Trophoblast cell (in vitro differentiated cells and primary cell): ENCODE results near the gene VENTX. TPM values are rescaled to one million over a fixed set of nuclear protein-coding genes. Genes with fewer than 3 reads are reported as not detected.

Experiments
- DNase-seq, 2 donors: peaks; one replicate each; pipeline ENCODE4 v3.0.0-alpha.2; 2016
- H2AFZ ChIP-seq: 2 replicates; pipeline ENCODE4 v1.6.1; 2013; ENCODE audit warnings: low read length, moderate library complexity, mild to moderate bottlenecking; ENCODE audit not compliant: insufficient read depth, poor library complexity
- H2AK5ac ChIP-seq: 2 replicates; pipeline ENCODE4 v1.6.1; 2013; ENCODE audit warnings: mild to moderate bottlenecking, low read length
- H2BK120ac ChIP-seq: 2 replicates; pipeline ENCODE4 v1.6.1; 2013; ENCODE audit warnings: low read length, mild to moderate bottlenecking, moderate library complexity; ENCODE audit not compliant: insufficient read depth, poor library complexity
- H2BK12ac ChIP-seq: 2 replicates; pipeline ENCODE4 v1.6.1; 2013; ENCODE audit warnings: mild to moderate bottlenecking, low read length, moderate library complexity
- H2BK5ac ChIP-seq: 2 replicates; pipeline ENCODE4 v1.6.1; 2013; ENCODE audit warnings: low read length, low read depth, moderate library complexity, mild to moderate bottlenecking; ENCODE audit not compliant: poor library complexity
- H3K14ac ChIP-seq: 2 replicates; pipeline ENCODE4 v1.6.1; 2013; ENCODE audit warnings: mild to moderate bottlenecking, low read length
- H3K18ac ChIP-seq: 2 replicates; pipeline ENCODE4 v1.6.1; 2013; ENCODE audit warnings: mild to moderate bottlenecking, low read length
- H3K23ac ChIP-seq: 2 replicates; pipeline ENCODE4 v1.6.1; 2013; ENCODE audit warnings: low read length
- H3K27ac ChIP-seq: 2 replicates; pipeline ENCODE4 v1.5.1; 2013; ENCODE audit warnings: low read depth, mild to moderate bottlenecking, inconsistent platforms, low read length, moderate library complexity
- H3K27me3 ChIP-seq: 2 replicates; pipeline ENCODE4 v1.6.1; 2013; ENCODE audit warnings: inconsistent platforms, mild to moderate bottlenecking, low read length, moderate library complexity; ENCODE audit not compliant: insufficient read depth
- H3K36me3 ChIP-seq, 2 experiments: 1 replicate in 1 of 2; 2 replicates in 1 of 2; pipeline ENCODE4 v1.6.1; 2013; ENCODE audit warnings: low read length in 2 of 2, mild to moderate bottlenecking in 2 of 2, moderate library complexity in 1 of 2; ENCODE audit not compliant: insufficient read depth in 2 of 2, control insufficient read depth in 1 of 2
- H3K4ac ChIP-seq: 2 replicates; pipeline ENCODE4 v1.6.1; 2013; ENCODE audit warnings: low read depth, mild to moderate bottlenecking, low read length, moderate library complexity
- H3K4me1 ChIP-seq, 2 experiments: 1 replicate in 1 of 2; 2 replicates in 1 of 2; pipeline ENCODE4 v1.6.1; 2013; ENCODE audit warnings: low read length in 2 of 2, mild to moderate bottlenecking in 2 of 2, moderate library complexity in 1 of 2; ENCODE audit not compliant: insufficient read depth in 2 of 2, control insufficient read depth in 1 of 2
- H3K4me2 ChIP-seq: 2 replicates; pipeline ENCODE4 v1.6.1; 2013; ENCODE audit warnings: inconsistent platforms, mild to moderate bottlenecking, low read length, moderate library complexity
- H3K4me3 ChIP-seq: 2 replicates; pipeline ENCODE4 v1.5.1; 2013; ENCODE audit warnings: mild to moderate bottlenecking, low read depth, low read length, inconsistent platforms
- H3K79me1 ChIP-seq: one replicate; pipeline ENCODE4 v1.6.1; 2013; ENCODE audit warnings: low read length
- H3K79me2 ChIP-seq: 2 replicates; pipeline ENCODE4 v1.6.1; 2013; ENCODE audit warnings: low read length, mild to moderate bottlenecking; ENCODE audit not compliant: control insufficient read depth, insufficient read depth, poor library complexity
- H3K9ac ChIP-seq: 2 replicates; pipeline ENCODE4 v1.6.1; 2013; ENCODE audit warnings: mild to moderate bottlenecking, low read length
- H3K9me3 ChIP-seq: 2 replicates; pipeline ENCODE4 v1.6.1; 2013; ENCODE audit warnings: low read depth, mild to moderate bottlenecking, control low read depth, inconsistent platforms, low read length; ENCODE audit not compliant: insufficient read depth
- H4K12ac ChIP-seq: 2 replicates; pipeline ENCODE4 v1.6.1; 2013; ENCODE audit warnings: low read depth, mild to moderate bottlenecking, low read length, moderate library complexity
- H4K8ac ChIP-seq: 2 replicates; pipeline ENCODE4 v1.6.1; 2013; ENCODE audit warnings: low read depth, mild to moderate bottlenecking, low read length, moderate library complexity
- H4K91ac ChIP-seq: one replicate; pipeline ENCODE4 v1.6.1; 2013; ENCODE audit warnings: low read depth, mild to moderate bottlenecking, low read length, moderate library complexity
- WGBS: extraction: QIAGEN DNeasy Blood & Tissue Kit; methylation state at CpG from one replicate; pipeline ENCODE4 v1.1.7; 2013; ENCODE audit warnings: missing lambda C conversion rate; ENCODE audit not compliant: insufficient read length, insufficient coverage; ENCODE audit errors: extremely low coverage; 5-methylcytosine and 5-hydroxymethylcytosine counted together
- polyA plus RNA-seq: library from polyadenylated mRNA; stranded (reverse); fragments of 200-250 nt; gene quantifications from 2 replicates; pipeline ENCODE4 v1.2.3, GENCODE V29; 2013

The VENTX gene, protein sequence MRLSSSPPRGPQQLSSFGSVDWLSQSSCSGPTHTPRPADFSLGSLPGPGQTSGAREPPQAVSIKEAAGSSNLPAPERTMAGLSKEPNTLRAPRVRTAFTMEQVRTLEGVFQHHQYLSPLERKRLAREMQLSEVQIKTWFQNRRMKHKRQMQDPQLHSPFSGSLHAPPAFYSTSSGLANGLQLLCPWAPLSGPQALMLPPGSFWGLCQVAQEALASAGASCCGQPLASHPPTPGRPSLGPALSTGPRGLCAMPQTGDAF
- polyA plus RNA-seq = 0.14 and 0.19 TPM in 2 replicates

DNA sequence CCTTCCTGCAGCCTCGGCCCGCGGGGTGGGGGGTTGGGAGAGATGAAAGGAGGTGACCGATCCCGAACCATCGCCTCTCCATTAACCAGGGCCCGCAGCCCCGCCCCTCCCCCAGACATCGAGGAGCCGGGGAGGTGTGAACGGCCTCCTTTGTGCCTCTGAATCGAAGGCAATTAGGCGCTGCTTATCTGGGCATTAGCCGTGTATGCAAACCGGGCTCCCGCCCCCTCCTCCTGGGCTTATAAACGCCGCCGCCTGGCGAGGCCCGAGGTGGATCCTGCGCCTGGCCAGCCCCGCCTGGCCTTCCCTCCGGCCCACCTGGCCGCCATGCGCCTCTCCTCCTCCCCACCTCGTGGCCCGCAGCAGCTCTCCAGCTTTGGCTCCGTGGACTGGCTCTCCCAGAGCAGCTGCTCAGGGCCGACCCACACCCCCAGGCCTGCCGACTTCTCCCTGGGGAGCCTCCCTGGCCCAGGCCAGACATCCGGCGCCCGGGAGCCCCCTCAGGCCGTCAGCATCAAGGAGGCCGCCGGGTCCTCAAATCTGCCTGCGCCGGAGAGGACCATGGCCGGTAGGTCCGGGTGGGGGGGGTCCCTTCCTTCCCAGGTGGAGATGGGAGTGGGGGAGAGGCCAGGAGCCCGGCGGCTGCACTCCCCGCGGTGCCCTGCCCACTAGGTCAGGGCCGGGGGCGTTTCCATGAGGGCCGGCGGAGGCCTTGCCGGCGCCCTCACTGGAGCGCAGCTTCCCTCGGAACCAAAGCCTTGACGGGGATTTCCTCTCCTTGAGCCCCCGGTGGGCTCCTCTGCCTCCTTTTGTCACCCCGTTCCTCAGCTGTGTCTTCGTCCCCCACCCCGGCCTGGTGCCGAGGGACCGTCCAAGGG, at the start of gene VENTX:
Gene VENTX, plus strand, starts transcription at position 268 of the 878 bp plus-strand sequence. Its CDS starts 60 bp downstream, at position 328.
- Histone ChIP-seq H4K91ac (no peak within 1 kb of the TSS), H4K12ac (no peak within 1 kb of the TSS), H3K79me1 (no peaks in the 10 kb centered on the region), H2AFZ (peak within 1 kb of the TSS; percentile 17), H3K79me2 (no peaks in the 10 kb centered on the region), H2BK120ac (no peak within 1 kb of the TSS), H2AK5ac (no peak within 1 kb of the TSS), H3K27me3 (peaks cover 53% of the 10 kb centered on the region), H3K4me2 (peak within 1 kb of the TSS; percentile 53), H3K23ac (no peak within 1 kb of the TSS), H3K4me3 (no peak within 1 kb of the TSS), H2BK5ac (no peak within 1 kb of the TSS), H3K4ac (no peak within 1 kb of the TSS), H3K9ac (no peak within 1 kb of the TSS), H3K18ac (no peak within 1 kb of the TSS), H3K4me1 (peaks cover 7 to 8% of the 10 kb centered on the region in 2 experiments), H3K14ac (no peak within 1 kb of the TSS), H2BK12ac (no peak within 1 kb of the TSS), H3K36me3 (no peaks in the 10 kb centered on the region), H3K9me3 (peaks cover 5% of the 10 kb centered on the region), H3K27ac (no peak within 1 kb of the TSS), H4K8ac (no peak within 1 kb of the TSS)
- no peak for DNase-seq
- no CpG with 5 or more reads among the region's 60 CpGs for WGBS

DNA sequence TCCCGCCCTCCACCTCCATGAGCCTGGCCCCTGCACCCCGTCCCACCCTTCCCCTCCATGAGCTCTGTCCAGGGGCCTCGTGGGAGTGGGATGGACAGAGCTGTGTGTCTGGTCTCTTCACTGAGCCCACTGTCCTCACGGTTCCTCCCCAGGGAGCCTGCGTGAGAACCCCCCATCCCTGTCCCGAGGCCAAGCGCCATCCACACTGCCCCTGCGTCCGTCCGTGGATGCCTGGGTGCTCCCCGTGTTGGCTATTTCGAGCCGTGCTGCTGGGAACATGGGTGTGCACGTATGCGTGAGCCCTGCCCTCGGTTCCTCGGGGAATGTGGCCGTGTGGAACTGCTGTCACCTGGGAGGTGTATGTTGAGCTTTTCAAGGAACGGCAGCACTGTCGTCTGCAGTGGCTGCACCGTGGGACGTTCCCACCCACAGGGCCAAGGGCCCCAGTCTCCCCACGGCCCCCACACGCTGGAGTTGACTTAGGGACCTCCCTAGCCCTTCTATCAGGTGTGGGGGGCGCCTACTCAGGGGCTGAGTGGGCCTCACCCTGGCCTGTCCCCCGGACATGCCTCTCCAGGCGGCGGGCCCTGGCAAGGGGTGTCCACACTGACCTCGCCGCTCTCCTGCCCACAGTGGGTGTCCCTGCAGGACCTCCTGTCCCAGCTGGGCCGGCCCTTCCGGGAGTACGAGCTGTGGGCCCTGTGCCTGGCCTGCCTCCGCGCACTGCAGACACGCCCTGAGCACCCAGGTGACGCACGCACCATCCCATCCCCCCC, 49.6 kb upstream of the VENTX start:
- H3K79me1 ChIP-seq = no peaks in the 10 kb centered on the region
- no peak overlapping the region for H2BK12ac ChIP-seq
- H3K79me2 ChIP-seq = no peaks in the 10 kb centered on the region
- H3K9me3 ChIP-seq = peaks cover 9% of the 10 kb centered on the region
- DNase-seq = no peak
- no peak overlapping the region for H4K91ac ChIP-seq
- no peak overlapping the region for H2BK5ac ChIP-seq
- no peak overlapping the region for H3K18ac ChIP-seq
- H2BK120ac ChIP-seq = no peak overlapping the region
- H4K12ac ChIP-seq = no peak overlapping the region
- no peak overlapping the region for H3K23ac ChIP-seq
- WGBS = no CpG with 5 or more reads among the region's 38 CpGs
- no peak overlapping the region for H2AK5ac ChIP-seq
- no peak overlapping the region for H3K4me2 ChIP-seq
- H3K4me1 ChIP-seq = no peaks in the 10 kb centered on the region
- no peaks in the 10 kb centered on the region for H3K27me3 ChIP-seq
- H2AFZ ChIP-seq = no peak overlapping the region
- peaks cover 0 to 2% of the 10 kb centered on the region in 2 experiments for H3K36me3 ChIP-seq
- H4K8ac ChIP-seq = no peak overlapping the region
- no peak overlapping the region for H3K4ac ChIP-seq
- no peak overlapping the region for H3K9ac ChIP-seq
- no peak overlapping the region for H3K27ac ChIP-seq
- no peak overlapping the region for H3K4me3 ChIP-seq
- H3K14ac ChIP-seq = no peak overlapping the region

DNA sequence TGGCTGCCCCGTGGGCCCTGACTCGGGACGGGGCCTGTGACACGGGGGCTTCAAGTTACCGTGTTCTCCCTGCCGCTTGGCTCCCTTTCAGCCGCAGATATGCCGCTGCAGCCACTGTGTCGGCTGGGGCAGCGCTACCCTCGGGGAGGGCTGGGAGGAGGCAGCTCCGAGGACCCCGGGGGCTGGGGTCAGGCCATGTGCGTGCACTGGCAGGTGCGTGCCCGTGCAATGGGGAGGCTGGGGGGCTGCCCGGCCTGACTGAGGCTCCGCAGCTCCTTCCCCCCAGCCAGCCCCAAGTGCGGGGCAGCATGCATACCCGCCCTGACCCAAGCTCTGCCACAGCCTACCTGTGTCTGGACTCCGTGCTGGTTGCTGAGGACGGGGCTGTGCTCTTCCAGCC, 48.4 kb upstream of the VENTX start:
- WGBS = no CpG with 5 or more reads among the region's 22 CpGs
- H3K9me3 ChIP-seq = peaks cover 5% of the 10 kb centered on the region

DNA sequence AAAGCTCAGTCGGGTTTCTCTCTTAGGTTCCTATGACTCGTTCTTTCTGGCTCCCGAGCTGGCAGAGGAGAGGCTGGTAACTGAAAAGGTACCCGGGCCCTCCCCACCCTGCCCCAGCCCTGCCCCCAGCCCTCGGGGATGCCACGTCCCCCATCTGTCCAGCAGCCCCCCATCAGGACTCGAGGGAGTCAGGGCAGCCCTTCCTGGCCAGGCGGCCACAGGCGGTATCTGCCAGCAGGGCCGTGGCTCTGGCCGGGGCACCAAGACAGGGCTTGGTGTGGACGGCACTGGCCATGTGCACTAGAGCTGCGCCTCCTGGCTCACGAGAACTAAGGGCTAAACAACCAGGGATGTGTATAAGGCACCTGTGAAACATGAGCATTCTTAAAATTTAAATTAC, 47.9 kb upstream of the VENTX start:
- no peak overlapping the region for H3K4me3 ChIP-seq
- no CpG with 5 or more reads among the region's 14 CpGs for WGBS
- H3K18ac ChIP-seq = no peak overlapping the region

More for the DNA sequence above, 48.4 kb upstream of the VENTX start:
- no peaks in the 10 kb centered on the region for H3K36me3 ChIP-seq
- DNase-seq = no peak
- H3K14ac ChIP-seq = no peak overlapping the region
- H4K8ac ChIP-seq = no peak overlapping the region
- H3K27me3 ChIP-seq = no peaks in the 10 kb centered on the region
- H3K9ac ChIP-seq = no peak overlapping the region
- H3K79me1 ChIP-seq = no peaks in the 10 kb centered on the region
- no peaks in the 10 kb centered on the region for H3K79me2 ChIP-seq
- H3K4me2 ChIP-seq = no peak overlapping the region
- H4K12ac ChIP-seq = no peak overlapping the region
- H3K18ac ChIP-seq = no peak overlapping the region
- H3K4me1 ChIP-seq = no peaks in the 10 kb centered on the region
- H3K4me3 ChIP-seq = no peak overlapping the region
- H3K4ac ChIP-seq = no peak overlapping the region
- H2BK120ac ChIP-seq = no peak overlapping the region
- no peak overlapping the region for H4K91ac ChIP-seq
- no peak overlapping the region for H2AFZ ChIP-seq
- H3K27ac ChIP-seq = no peak overlapping the region
- no peak overlapping the region for H2BK5ac ChIP-seq
- H3K23ac ChIP-seq = no peak overlapping the region
- no peak overlapping the region for H2AK5ac ChIP-seq
- no peak overlapping the region for H2BK12ac ChIP-seq

More for the DNA sequence above, 47.9 kb upstream of the VENTX start:
- H3K79me1 ChIP-seq = no peaks in the 10 kb centered on the region
- no peak overlapping the region for H3K27ac ChIP-seq
- no peaks in the 10 kb centered on the region for H3K36me3 ChIP-seq
- H3K4ac ChIP-seq = no peak overlapping the region
- H3K14ac ChIP-seq = no peak overlapping the region
- no peak overlapping the region for H2BK120ac ChIP-seq
- H4K8ac ChIP-seq = no peak overlapping the region
- H3K4me2 ChIP-seq = no peak overlapping the region
- DNase-seq = no peak
- H2AFZ ChIP-seq = no peak overlapping the region
- no peak overlapping the region for H4K12ac ChIP-seq
- no peaks in the 10 kb centered on the region for H3K79me2 ChIP-seq
- no peak overlapping the region for H2BK12ac ChIP-seq
- no peak overlapping the region for H2AK5ac ChIP-seq
- peaks cover 3% of the 10 kb centered on the region for H3K9me3 ChIP-seq
- H3K23ac ChIP-seq = no peak overlapping the region
- H3K4me1 ChIP-seq = no peaks in the 10 kb centered on the region
- H3K27me3 ChIP-seq = no peaks in the 10 kb centered on the region
- no peak overlapping the region for H2BK5ac ChIP-seq
- H4K91ac ChIP-seq = no peak overlapping the region
- H3K9ac ChIP-seq = no peak overlapping the region
